ENCODE results near the gene SLC2A6.

Gene SLC2A6

GRCh38 chr9:133477461-133477860 lies 1.4 kb downstream of the SLC2A6 start:
- DNase-seq (ENCODE audit: low read depth) = no peak

GRCh38 chr9:133476941-133477340 lies 2.0 kb downstream of the SLC2A6 start:
- DNase-seq (ENCODE audit: low read depth) = no peak

GRCh38 chr9:133476036-133476931 lies 2.6 kb downstream of the SLC2A6 start:
- no peak for DNase-seq (ENCODE audit: low read depth)

DNA sequence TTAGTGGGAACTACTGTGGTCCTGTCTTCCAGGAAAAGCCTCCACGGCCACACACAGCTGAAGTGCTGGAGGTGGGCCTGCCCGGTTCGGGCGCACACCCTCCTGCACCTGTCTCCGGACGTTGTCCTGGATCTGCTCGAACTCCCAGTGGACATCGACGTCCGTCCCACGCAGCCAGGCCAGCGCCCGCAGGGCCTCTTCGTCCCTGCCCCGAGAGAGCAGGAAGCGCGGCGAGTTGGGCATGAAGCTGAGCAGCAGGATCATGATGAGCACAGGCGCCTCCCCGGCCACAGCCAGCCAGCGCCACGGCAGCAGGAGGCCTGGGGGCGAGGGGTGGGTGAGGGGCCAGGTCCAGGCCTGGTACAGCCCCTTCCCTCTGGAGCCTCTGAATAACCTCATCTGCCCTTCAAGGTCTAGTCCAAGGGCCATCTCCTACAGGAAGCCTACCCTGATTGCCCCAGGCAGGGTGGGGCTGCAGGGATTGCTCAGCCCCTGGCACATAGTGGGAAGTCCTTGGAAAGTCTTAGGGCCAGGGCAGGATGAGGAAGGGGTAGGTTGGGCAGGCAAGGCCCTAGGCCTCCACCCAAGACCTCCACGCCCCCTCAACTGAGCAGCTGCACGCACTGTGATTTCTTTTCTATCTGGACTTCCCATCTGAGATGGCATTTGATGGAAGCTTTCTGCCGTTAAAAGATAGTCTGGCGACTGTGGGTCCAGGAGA lies 3.4 kb downstream of the SLC2A6 start:
- DNase-seq (ENCODE audit: low read depth) = no peak

DNA sequence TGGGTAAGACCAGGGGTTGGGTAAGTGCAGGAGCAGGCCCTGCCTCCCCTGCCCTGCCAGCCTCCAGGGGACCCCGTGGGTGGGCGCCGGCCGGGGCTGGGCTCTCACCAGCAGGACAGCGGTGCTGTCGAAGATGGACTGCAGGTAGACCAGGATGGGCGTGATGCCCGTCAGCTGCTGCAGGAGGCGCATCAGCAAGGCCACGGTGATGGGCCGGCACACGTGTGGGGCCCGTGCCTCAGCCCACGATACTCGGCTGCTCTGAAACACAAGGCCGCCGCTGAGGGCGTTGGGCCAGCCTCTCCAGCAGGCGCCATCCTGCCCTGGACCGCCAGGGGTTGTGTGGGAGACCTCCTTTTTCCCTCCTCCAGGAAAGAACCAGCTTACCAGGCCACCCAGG lies 4.0 kb downstream of the SLC2A6 start:
- no peak for DNase-seq (ENCODE audit: low read depth)

GRCh38 chr9:133474215-133474614 lies 4.7 kb downstream of the SLC2A6 start:
- DNase-seq (ENCODE audit: low read depth) = no peak

DNA sequence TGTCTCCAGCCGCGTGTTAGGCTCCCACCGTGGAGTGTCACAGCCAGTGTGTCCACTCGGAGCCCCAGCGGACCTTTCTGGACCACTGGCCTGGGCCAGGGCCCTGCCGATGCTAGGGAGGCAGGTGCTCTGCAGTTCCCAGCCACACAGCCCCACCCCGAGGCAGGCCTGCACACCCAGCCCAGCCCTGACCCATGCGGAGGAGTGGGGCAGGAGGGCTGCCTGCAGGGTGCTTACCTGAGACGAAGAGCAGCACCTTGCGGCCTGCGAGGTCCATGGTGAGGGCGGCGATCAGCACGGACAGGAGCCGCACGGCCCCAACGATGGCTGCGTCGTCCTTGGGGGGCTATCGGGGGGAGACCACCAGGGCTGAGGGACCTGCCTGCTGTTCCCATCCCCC lies 5.2 kb downstream of the SLC2A6 start:
- no peak for DNase-seq (ENCODE audit: low read depth)

GRCh38 chr9:133472753-133473378 lies 6.0 kb downstream of the SLC2A6 start:
- no peak for DNase-seq (ENCODE audit: low read depth)

DNA sequence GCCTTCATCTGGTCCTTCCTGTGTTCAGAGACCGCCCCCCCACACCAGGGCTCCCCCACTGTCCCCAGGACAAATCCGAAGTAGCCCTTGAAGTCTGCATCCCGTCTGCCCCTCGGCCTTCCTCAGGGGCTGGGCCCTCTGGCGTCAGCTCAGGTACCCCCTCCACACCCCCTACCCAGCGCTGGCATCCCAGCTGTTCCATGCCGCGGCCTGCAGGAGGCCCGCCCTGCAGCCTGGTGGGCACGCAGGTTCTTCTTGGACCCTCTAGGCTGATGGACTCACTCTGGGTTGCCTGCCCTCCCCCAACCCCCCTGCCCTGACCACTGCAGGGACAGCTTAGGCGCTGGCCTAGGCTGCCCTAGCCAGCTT lies 6.6 kb downstream of the SLC2A6 start:
- DNase-seq (ENCODE audit: low read depth) = no peak

- DNase-seq (ENCODE audit: low read depth) = no peak
Measured at GRCh38 chr9:133471551-133472276, 7.2 kb downstream of the SLC2A6 start.

DNA sequence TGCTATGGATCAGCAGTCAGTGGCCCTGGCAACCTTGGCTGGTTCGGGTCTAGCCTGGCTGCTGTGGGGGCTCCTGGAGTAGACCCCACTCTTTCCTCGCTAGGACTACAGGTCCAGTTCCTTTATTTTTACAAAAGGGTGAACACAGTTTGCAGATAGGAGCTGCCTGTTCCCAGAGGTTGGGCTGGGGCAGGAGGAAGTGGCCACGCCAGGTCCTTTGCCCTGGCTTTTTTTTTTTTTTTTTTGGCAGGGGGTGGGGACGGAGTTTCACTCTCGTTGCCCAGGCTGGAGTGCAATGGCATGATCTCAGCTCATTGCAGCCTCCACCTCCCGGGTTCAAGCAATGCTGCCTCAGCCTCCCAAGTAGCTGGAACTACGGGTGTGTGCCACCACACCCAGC lies 7.9 kb downstream of the SLC2A6 start:
- no peak for DNase-seq (ENCODE audit: low read depth)

GRCh38 chr9:133470427-133470924 lies 8.4 kb downstream of the SLC2A6 start:
- DNase-seq (ENCODE audit: low read depth) = no peak

- no peak for DNase-seq (ENCODE audit: low read depth)
Measured at GRCh38 chr9:133468777-133469421, 10.0 kb downstream of the SLC2A6 start.

DNA sequence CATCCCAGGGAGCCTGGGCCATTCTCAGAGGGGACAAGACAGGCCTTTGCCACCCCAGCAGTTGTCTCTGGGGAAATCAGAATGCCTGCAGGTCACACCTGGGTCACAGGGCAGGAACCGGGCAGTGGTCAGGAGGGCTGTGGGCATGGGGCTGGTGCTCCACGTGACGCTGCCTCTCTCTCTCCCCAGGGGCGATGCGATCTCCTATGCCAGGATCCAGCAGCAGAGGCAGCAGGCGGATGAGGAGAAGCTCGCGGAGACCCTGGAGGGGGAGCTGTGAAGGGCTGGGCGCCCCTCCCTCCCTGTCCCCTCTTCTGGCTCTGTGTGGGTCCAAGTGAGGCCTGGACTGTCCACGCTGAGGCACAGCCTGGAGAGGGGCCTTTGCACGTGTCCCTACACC lies 10.5 kb downstream of the SLC2A6 start:
- DNase-seq (ENCODE audit: low read depth) = no peak

GRCh38 chr9:133467101-133467500 lies 11.8 kb downstream of the SLC2A6 start:
- no peak for DNase-seq (ENCODE audit: low read depth)

- DNase-seq (ENCODE audit: low read depth) = no peak
Measured at GRCh38 chr9:133465984-133466383, 12.9 kb downstream of the SLC2A6 start.

- no peak for DNase-seq (ENCODE audit: low read depth)
Measured at GRCh38 chr9:133464638-133465037, 14.3 kb downstream of the SLC2A6 start.

DNA sequence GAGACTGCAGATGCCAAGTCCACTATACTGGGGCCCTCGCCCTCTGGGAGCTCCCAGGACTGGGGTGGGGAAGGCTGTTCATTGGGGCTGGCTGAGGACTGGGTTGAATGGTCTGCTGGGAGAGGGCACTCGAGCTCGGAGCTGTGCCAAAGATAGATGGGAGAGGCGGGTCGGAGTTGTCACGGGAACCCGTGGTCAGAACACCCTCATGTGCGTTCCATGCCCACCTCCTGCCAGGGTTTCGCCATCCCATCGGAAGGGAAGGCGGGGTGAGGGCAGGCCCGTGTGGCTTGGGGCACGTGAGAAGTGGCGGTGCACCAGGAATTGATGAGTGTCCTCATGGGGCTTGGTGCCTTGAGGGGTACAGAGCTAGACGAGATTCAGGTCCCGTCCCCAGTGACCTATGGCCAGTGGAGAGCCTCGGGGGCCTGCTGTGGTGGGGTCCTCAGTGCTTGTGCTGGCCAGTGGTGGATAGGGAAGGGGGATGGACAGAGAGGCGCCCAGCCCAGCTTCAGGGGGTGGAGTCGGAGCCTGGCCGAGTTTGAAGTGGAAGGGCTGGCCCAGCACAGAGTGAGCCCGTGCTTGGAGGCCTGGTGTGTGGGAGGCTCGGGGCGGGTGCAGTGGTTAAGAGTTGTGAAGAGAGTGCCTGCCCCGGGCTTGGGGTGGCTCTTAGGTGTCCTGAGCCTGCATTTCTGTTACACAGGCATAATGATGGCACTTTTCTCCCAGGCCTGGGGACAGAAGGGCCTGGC lies 14.9 kb downstream of the SLC2A6 start:
- DNase-seq (ENCODE audit: low read depth) = no peak

- DNase-seq (ENCODE audit: low read depth) = no peak
Measured at GRCh38 chr9:133463234-133463863, 15.6 kb downstream of the SLC2A6 start.

DNA sequence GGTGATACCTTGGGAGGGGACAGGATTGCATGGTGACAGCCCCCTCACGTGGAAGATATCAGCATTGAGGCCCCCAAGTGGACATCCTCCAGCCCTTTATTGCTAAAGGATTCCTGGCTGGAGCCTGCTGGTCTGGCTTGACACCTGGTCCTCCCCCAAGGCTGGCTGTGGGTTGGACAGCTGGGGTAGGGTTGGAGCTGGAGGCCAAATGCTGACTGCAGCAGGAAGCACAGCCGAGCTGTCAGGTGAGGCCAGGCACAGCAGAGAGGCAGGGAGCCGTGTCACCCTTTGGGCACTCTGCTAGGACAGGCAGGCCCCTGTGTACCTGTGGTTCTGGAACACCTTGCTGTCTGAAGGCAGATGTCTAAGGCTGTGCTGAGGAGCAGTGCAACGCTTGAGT lies 16.9 kb downstream of the SLC2A6 start:
- no peak for DNase-seq (ENCODE audit: low read depth)

All from EH (cell line).